GM21423 (cell line): ENCODE measurements around the gene CANX.
A peak's percentile ranks its signal among the peaks of the same experiment; 100 is the strongest.

ENCODE experiments used
- ATAC-seq: cut with Tn5 transposase; IDR thresholded peaks from one replicate; pipeline ENCODE4 v1.9.1; 2021; ENCODE audit warnings: mild to moderate bottlenecking, moderate library complexity; ENCODE audit not compliant: unreplicated experiment

The CANX gene

GRCh38 chr5:179749857-179750508 lies 51.2 kb downstream of the CANX start:
- ATAC-seq = no peak

GRCh38 chr5:179753971-179754370 lies 55.2 kb downstream of the CANX start:
- ATAC-seq = no peak

DNA sequence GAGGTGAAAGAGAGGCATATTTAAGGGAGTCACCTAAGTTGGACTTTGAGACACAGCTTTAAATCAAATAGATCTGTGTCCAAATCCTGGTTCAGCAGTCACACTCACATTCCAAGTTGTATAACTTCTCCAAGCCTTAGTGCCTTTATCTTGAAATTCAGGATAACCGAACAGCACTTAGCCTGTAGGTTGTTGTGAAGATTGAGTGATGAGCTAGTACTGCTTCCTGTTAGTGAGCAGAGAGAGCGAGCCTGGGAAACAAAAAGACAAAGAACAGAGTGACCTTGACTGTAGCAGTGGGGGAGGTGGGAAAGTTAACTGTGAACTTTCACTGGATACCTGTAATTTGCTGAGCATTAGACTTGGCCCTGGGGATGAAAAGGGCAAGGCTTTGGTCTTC lies 56.3 kb downstream of the CANX start:
- no peak for ATAC-seq

- no peak for ATAC-seq
These were observed 60.2 kb downstream of the CANX start for GRCh38 chr5:179758955-179759354.

- ATAC-seq = peak; percentile 40
These were observed 61.1 kb downstream of the CANX start for GRCh38 chr5:179759581-179760551.

GRCh38 chr5:179762079-179762780 lies 63.5 kb downstream of the CANX start:
- no peak for ATAC-seq

- ATAC-seq = no peak
These were observed 64.0 kb downstream of the CANX start for GRCh38 chr5:179762781-179763176.

DNA sequence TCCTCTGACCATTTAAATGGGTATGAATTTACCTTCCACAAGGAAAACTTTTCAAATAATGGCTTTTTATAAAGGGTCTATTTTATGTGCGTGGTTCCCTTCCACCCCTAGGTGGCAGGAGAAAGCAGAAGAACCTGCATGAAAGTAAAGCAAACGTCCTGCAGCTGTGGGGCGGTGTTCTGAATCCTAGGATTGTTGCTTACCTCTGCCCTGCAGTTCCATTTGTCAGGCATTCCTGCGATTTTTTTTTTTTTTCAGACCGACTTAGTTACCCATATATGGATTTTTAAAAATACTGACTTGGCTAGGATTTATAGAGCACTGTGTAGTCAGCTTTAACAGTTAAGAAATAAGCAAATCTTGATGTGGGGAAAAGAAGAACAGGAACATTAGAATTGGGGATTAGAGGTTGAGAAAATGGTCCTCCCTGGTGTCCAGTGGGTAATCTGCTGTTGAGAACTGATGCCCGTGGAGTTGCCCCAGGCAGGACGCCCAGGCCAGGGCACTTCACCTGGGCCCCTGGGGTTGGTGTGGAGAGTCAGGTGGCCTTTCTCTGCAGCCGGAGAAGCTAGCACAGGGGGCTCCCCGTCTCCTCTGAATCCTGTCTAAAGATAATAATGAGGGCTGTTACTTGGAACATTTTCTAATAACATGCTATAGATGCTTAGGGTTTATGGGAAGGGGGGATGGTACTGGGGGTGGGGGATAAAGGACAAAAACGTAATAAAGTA lies 64.6 kb downstream of the CANX start:
- no peak for ATAC-seq

DNA sequence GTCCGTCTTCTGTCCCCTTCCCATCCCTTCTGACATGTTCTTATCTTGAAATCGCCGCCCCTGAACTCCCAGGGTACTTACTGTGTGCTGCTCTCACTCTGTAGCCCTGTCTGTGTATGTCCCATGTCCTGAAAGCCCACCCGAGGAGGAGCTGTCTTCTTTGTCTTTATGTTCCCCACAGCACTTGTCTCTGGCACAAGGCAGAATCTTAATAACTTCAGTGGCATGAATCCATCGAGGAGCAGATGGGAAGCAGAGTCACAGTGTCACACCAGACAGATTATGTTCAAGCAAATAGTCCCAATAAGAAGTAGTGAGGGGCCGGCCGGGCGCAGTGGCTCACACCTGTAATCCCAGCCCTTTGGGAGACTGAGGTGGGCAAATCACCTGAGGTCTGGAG lies 65.3 kb downstream of the CANX start:
- ATAC-seq = no peak

DNA sequence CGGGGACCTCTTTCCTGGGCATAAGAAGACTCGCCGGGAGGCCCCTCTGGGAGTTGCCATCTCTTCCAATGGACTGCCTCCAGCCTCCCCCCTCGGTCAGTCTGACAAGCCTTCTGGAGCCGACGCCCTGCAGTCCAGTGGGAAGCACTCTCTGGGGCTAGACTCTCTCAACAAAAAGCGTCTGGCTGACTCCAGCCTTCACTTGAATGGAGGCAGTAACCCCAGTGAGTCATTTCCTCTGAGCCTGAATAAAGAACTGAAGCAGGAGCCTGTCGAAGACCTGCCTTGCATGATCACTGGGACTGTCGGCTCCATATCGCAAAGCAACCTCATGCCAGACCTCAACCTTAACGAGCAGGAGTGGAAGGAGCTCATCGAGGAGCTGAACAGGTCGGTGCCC lies 66.6 kb downstream of the CANX start:
- no peak for ATAC-seq

DNA sequence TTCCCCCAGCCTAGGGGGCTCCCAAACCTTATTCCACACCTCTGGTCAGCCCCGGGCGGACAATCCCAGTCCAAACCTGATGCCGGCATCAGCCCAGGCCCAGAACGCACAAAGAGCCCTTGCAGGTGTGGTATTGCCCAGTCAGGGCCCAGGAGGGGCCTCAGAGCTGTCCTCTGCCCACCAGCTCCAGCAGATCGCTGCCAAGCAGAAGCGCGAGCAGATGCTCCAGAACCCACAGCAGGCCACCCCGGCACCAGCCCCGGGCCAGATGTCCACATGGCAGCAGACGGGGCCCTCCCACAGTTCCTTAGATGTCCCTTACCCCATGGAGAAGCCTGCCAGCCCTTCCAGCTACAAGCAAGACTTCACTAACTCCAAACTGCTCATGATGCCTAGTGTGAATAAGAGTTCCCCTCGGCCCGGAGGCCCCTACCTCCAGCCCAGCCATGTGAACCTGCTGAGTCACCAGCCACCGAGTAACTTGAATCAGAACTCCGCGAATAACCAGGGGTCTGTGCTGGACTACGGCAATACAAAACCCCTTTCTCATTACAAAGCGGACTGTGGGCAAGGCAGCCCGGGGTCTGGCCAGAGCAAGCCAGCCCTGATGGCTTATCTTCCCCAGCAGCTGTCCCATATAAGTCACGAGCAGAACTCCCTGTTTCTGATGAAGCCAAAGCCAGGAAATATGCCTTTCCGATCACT lies 67.4 kb downstream of the CANX start:
- ATAC-seq = no peak

DNA sequence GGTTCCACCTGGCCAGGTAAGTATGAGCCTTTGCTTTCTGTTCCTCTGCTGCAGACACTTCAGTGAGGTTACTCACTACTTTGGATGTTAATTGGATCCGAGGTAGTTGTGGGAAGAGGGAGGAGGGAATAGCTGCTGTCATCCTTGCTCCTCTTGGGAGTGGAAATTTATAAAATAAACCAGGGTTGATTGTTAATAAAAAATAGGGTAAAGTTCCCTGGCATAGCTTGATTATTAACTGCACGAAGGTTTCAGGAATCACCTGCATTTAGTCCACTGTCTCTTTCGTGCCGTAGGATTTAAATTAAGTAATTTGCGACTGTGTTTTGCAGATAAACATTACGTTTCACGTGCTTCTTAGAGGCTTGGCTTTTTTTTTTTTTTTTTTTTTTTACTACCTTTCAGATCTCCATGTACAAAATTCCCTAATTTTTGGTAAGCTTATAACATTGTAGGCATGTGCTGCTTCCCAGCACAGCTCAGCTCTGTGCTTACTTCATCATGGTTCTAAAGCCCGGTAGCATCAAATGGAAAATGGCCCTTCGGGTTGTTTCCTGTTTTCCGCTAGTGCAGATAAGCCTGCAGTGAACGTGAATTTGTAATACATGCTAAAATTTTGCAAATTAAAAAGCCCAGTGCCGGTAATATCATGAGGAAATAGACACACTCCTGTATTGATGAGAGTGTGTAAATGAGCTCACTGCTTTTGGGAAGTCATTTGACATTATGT lies 68.1 kb downstream of the CANX start:
- no peak for ATAC-seq

GRCh38 chr5:179767496-179768100 lies 68.8 kb downstream of the CANX start:
- no peak for ATAC-seq

DNA sequence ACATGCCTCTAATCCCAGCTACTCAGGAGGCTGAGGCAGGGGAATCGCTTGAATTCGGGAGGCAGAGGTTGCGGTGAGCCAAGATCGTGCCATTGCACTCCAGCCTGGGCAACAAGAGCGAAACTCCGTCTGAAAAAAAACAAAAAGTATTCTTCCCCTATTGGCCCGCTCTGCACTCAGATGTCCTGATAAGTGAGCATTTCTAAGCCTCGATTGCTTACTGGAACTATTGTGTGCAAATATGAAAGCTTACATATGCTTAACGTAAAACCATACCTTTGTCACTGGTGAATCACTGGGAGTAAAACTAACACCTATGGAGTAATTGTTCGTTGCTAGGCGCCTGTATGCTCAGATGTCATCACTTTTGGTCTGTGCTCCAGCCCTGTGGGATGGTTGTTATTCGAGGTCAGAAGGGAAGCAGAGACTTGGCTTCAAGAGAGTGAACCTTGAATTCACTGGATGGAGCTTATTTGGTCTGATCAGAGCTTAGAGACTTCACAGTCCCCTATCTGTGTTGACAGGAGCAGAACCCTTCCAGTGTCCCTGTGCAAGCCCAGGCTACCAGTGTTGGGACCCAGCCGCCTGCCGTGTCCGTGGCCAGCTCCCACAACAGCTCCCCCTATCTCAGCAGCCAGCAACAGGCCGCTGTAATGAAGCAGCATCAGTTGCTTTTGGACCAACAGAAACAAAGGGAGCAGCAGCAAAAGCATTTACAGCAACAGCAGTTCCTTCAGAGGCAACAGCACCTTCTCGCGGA lies 69.7 kb downstream of the CANX start:
- no peak for ATAC-seq

- no peak for ATAC-seq
These were observed 70.5 kb downstream of the CANX start for GRCh38 chr5:179769271-179769670.

DNA sequence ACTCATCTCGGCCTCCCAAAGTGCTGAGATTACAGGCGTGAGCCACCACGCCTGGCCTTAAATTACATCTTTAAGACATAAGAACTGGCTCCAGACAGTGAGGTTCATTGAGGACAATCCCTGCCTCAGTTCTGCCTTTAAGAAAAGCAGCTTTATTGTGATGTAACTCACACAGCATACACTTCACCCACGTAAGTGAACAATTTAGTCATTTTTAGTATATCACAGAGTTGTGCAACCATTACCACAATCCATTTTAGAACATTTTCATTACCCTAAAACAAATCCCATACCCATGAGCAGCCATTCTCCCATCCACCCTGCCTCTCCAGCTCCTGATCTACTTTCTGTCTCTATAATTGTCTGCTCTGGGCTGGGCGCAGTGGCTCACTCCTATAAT lies 71.0 kb downstream of the CANX start:
- no peak for ATAC-seq

GRCh38 chr5:179771311-179771895 lies 72.6 kb downstream of the CANX start:
- ATAC-seq = no peak

GRCh38 chr5:179772351-179772750 lies 73.6 kb downstream of the CANX start:
- no peak for ATAC-seq
